ENCODE data around the gene SOX11. TPM values are rescaled to one million over a fixed set of nuclear protein-coding genes. Genes with fewer than 3 reads are reported as not detected.

Gene SOX11
- total RNA-seq, 1 donor from 2014 or later, result not detected

- Mint-ChIP-seq H3K9me3 (no peaks in the 10 kb centered on the region), H3K4me3 (ENCODE audit: low read depth) (no peak overlapping the region), H3K4me1 (ENCODE audit: low read depth) (no peaks in the 10 kb centered on the region), H3K36me3 (ENCODE audit: low read depth) (no peaks in the 10 kb centered on the region), H3K27me3 (ENCODE audit: low read depth) (no peaks in the 10 kb centered on the region), H3K27ac (no peak overlapping the region)
- intact Hi-C loops (cut with micrococcal nuclease), result no loop called here
- DNase-seq (ENCODE audit: low spot score), result no peak
These were observed 43.9 kb downstream of the SOX11 start for GRCh38 chr2:5736050-5736449.

- Mint-ChIP-seq H3K27me3 (ENCODE audit: low read depth) (no peaks in the 10 kb centered on the region), H3K4me3 (ENCODE audit: low read depth) (no peak overlapping the region), H3K4me1 (ENCODE audit: low read depth) (no peaks in the 10 kb centered on the region), H3K27ac (no peak overlapping the region), H3K9me3 (no peaks in the 10 kb centered on the region), H3K36me3 (ENCODE audit: low read depth) (no peaks in the 10 kb centered on the region)
- intact Hi-C loops (cut with micrococcal nuclease), result no loop called here
- no peak for DNase-seq (ENCODE audit: low spot score)
These were observed 44.7 kb downstream of the SOX11 start for GRCh38 chr2:5736886-5737285.

- H3K27me3 Mint-ChIP-seq (ENCODE audit: low read depth), result no peaks in the 10 kb centered on the region
- intact Hi-C loops (cut with micrococcal nuclease), result no loop called here
- no peaks in the 10 kb centered on the region for H3K36me3 Mint-ChIP-seq (ENCODE audit: low read depth)
- no peak for DNase-seq (ENCODE audit: low spot score)
- no peaks in the 10 kb centered on the region for H3K9me3 Mint-ChIP-seq
- no peak overlapping the region for H3K27ac Mint-ChIP-seq
- no peaks in the 10 kb centered on the region for H3K4me1 Mint-ChIP-seq (ENCODE audit: low read depth)
- H3K4me3 Mint-ChIP-seq (ENCODE audit: low read depth), result no peak overlapping the region
These were observed 47.9 kb downstream of the SOX11 start for GRCh38 chr2:5740053-5740452.

GRCh38 chr2:5740817-5741216 lies 48.6 kb downstream of the SOX11 start:
- H3K4me1 Mint-ChIP-seq (ENCODE audit: low read depth), result no peaks in the 10 kb centered on the region
- H3K4me3 Mint-ChIP-seq (ENCODE audit: low read depth), result no peak overlapping the region
- intact Hi-C loops (cut with micrococcal nuclease), result no loop called here
- no peaks in the 10 kb centered on the region for H3K36me3 Mint-ChIP-seq (ENCODE audit: low read depth)
- no peaks in the 10 kb centered on the region for H3K9me3 Mint-ChIP-seq
- DNase-seq (ENCODE audit: low spot score), result no peak
- no peaks in the 10 kb centered on the region for H3K27me3 Mint-ChIP-seq (ENCODE audit: low read depth)
- no peak overlapping the region for H3K27ac Mint-ChIP-seq

- Mint-ChIP-seq H3K4me1 (ENCODE audit: low read depth) (no peaks in the 10 kb centered on the region), H3K27me3 (ENCODE audit: low read depth) (no peaks in the 10 kb centered on the region), H3K36me3 (ENCODE audit: low read depth) (no peaks in the 10 kb centered on the region), H3K9me3 (no peaks in the 10 kb centered on the region), H3K27ac (no peak overlapping the region), H3K4me3 (ENCODE audit: low read depth) (no peak overlapping the region)
- no peak for DNase-seq (ENCODE audit: low spot score)
- intact Hi-C loops (cut with micrococcal nuclease), result no loop called here
These were observed 49.1 kb downstream of the SOX11 start for GRCh38 chr2:5741242-5741641.

- Mint-ChIP-seq H3K4me1 (ENCODE audit: low read depth) (no peaks in the 10 kb centered on the region), H3K27me3 (ENCODE audit: low read depth) (no peaks in the 10 kb centered on the region), H3K9me3 (no peaks in the 10 kb centered on the region), H3K36me3 (ENCODE audit: low read depth) (no peaks in the 10 kb centered on the region), H3K4me3 (ENCODE audit: low read depth) (no peak overlapping the region), H3K27ac (no peak overlapping the region)
- intact Hi-C loops (cut with micrococcal nuclease), result no loop called here
- no peak for DNase-seq (ENCODE audit: low spot score)
These were observed 49.9 kb downstream of the SOX11 start for GRCh38 chr2:5742126-5742525.

- no peaks in the 10 kb centered on the region for H3K4me1 Mint-ChIP-seq (ENCODE audit: low read depth)
- no peaks in the 10 kb centered on the region for H3K27me3 Mint-ChIP-seq (ENCODE audit: low read depth)
- intact Hi-C loops (cut with micrococcal nuclease), result no loop called here
- no peaks in the 10 kb centered on the region for H3K36me3 Mint-ChIP-seq (ENCODE audit: low read depth)
- no peak overlapping the region for H3K4me3 Mint-ChIP-seq (ENCODE audit: low read depth)
- H3K27ac Mint-ChIP-seq, result no peak overlapping the region
- H3K9me3 Mint-ChIP-seq, result no peaks in the 10 kb centered on the region
- DNase-seq (ENCODE audit: low spot score), result no peak
These were observed 56.2 kb downstream of the SOX11 start for GRCh38 chr2:5748391-5748790.

GRCh38 chr2:5748946-5749345 lies 56.8 kb downstream of the SOX11 start:
- H3K27ac Mint-ChIP-seq, result no peak overlapping the region
- no peak for DNase-seq (ENCODE audit: low spot score)
- no peaks in the 10 kb centered on the region for H3K9me3 Mint-ChIP-seq
- H3K4me1 Mint-ChIP-seq (ENCODE audit: low read depth), result no peaks in the 10 kb centered on the region
- H3K27me3 Mint-ChIP-seq (ENCODE audit: low read depth), result no peaks in the 10 kb centered on the region
- H3K4me3 Mint-ChIP-seq (ENCODE audit: low read depth), result no peak overlapping the region
- intact Hi-C loops (cut with micrococcal nuclease), result no loop called here
- H3K36me3 Mint-ChIP-seq (ENCODE audit: low read depth), result no peaks in the 10 kb centered on the region

GRCh38 chr2:5749347-5749746 lies 57.2 kb downstream of the SOX11 start:
- Mint-ChIP-seq H3K9me3 (no peaks in the 10 kb centered on the region), H3K27ac (no peak overlapping the region), H3K4me1 (ENCODE audit: low read depth) (no peaks in the 10 kb centered on the region), H3K27me3 (ENCODE audit: low read depth) (no peaks in the 10 kb centered on the region), H3K4me3 (ENCODE audit: low read depth) (no peak overlapping the region), H3K36me3 (ENCODE audit: low read depth) (no peaks in the 10 kb centered on the region)
- intact Hi-C loops (cut with micrococcal nuclease), result no loop called here
- no peak for DNase-seq (ENCODE audit: low spot score)
